HepG2 (cell line): ENCODE data around the gene JPT1. TPM values are rescaled to one million over a fixed set of nuclear protein-coding genes. Genes with fewer than 3 reads are reported as not detected.

Experiments used
- ATAC-seq: fragments of 200-7000 bp; cut with Tn5 transposase; 3 replicates; pipeline ENCODE4 v1.9.1; 2020; ENCODE audit warnings: mild to moderate bottlenecking, moderate library complexity
- BruUV-seq: library from RNA; stranded (reverse); fragments of 400-500 nt; replicated peaks from 2 replicates; lab custom pipeline; 2021; lab: Mats Ljungman, UMichigan
- CTCF ChIA-PET: fragments of 300-600 bp; formaldehyde crosslinking; extraction: SDS; loops from one replicate; lab custom pipeline; 2021; ENCODE audit warnings: low total read pairs, inconsistent platforms, low intra/inter-chr PET ratio; lab: Yijun Ruan, JAX
- POLR2A ChIA-PET: fragments of 350-600 bp; sonication (Branson Sonifier 250); formaldehyde crosslinking; loops from one replicate; lab custom pipeline; 2020; ENCODE audit warnings: antibody characterized with exemption, inconsistent platforms; lab: Yijun Ruan, JAX
- DNase-seq: peaks from one replicate; pipeline ENCODE4 v3.0.0-alpha.2; 2015; ENCODE audit warnings: low spot score
- FAIRE-seq: peaks from 3 replicates; lab custom pipeline; 2011; peaks lifted over from hg19 to GRCh38; lab: Jason Lieb, UNC
- H2AFZ ChIP-seq: one replicate; pipeline ENCODE4 v1.6.1; 2011; ENCODE audit warnings: low read length, inconsistent platforms
- H3K27ac ChIP-seq: fragments of 300-600 bp; 3 replicates; pipeline ENCODE4 v1.8.0; 2011; ENCODE audit warnings: mixed run types, mild to moderate bottlenecking, mixed read lengths, low read length, inconsistent platforms; ENCODE audit not compliant: insufficient read depth; ENCODE audit errors: extremely low read length
- H3K27me3 ChIP-seq, 2 experiments: fragments of 200-600 bp in 1 of 2; 2 replicates in 1 of 2; 3 replicates in 1 of 2; pipeline versions ENCODE4 v1.6.0 to v1.8.0; 2011; ENCODE audit warnings: low read length in 2 of 2, mild to moderate bottlenecking in 2 of 2, moderate library complexity in 2 of 2, inconsistent platforms in 1 of 2; ENCODE audit not compliant: insufficient read depth in 2 of 2, control insufficient read depth in 1 of 2
- H3K36me3 ChIP-seq, 2 experiments: fragments of 200-600 bp in 1 of 2; replicated peaks in 1 of 2; 2 replicates in 1 of 2; 3 replicates in 1 of 2; pipeline versions ENCODE4 v1.5.1 to v1.8.0; 2011; ENCODE audit warnings: low read length in 2 of 2, inconsistent platforms in 1 of 2; ENCODE audit not compliant: insufficient read depth in 2 of 2, control insufficient read depth in 1 of 2
- H3K4me1 ChIP-seq: 2 replicates; pipeline ENCODE4 v1.5.1; 2012; ENCODE audit warnings: low read length, inconsistent platforms; ENCODE audit not compliant: insufficient read depth
- H3K4me2 ChIP-seq: 2 replicates; pipeline ENCODE4 v1.6.0; 2011; ENCODE audit warnings: low read depth, low read length, inconsistent platforms
- H3K4me3 ChIP-seq, 3 experiments: fragments of 200-600 bp in 1 of 3; sonication (generic), shearing (Covaris generic) in 1 of 3; replicated peaks in 1 of 3; 2 replicates each; pipeline ENCODE4 v1.5.1; 2011 to 2016; ENCODE audit warnings: low read length in 3 of 3, inconsistent platforms in 2 of 3, low read depth in 2 of 3, mild to moderate bottlenecking in 2 of 3, control low read depth in 1 of 3, mixed read lengths in 1 of 3; ENCODE audit not compliant: insufficient read depth in 1 of 3
- H3K79me2 ChIP-seq: one replicate; pipeline ENCODE4 v1.6.1; 2011; ENCODE audit warnings: low read length, inconsistent platforms; ENCODE audit not compliant: insufficient read depth
- H3K9ac ChIP-seq: 2 replicates; pipeline ENCODE4 v1.6.0; 2011; ENCODE audit warnings: mild to moderate bottlenecking, low read depth, low read length, inconsistent platforms; ENCODE audit not compliant: insufficient read depth
- H3K9me3 ChIP-seq: 2 replicates; pipeline ENCODE4 v1.5.1; 2012; ENCODE audit warnings: mild to moderate bottlenecking, low read length
- H4K20me1 ChIP-seq: 2 replicates; pipeline ENCODE4 v1.6.0; 2011; ENCODE audit warnings: inconsistent platforms, mild to moderate bottlenecking, low read length, moderate library complexity; ENCODE audit not compliant: insufficient read depth
- ATF7 ChIP-seq, 2 experiments: fragments of 450-650 bp in 1 of 2; sonication (generic) in 1 of 2; formaldehyde crosslinking in 1 of 2; IDR thresholded peaks; 2 replicates each; pipeline versions ENCODE4 v1.4.0 to v1.6.1; 2016 to 2020; ENCODE audit warnings: antibody characterized with exemption in 1 of 2, mild to moderate bottlenecking in 1 of 2, missing genetic modification reagents in 1 of 2
- CEBPB ChIP-seq: IDR thresholded peaks from 2 replicates; pipeline ENCODE4 v1.6.1; 2011; ENCODE audit warnings: low read depth, low read length, improper control_type of control experiment, borderline replicate concordance
- CREB1 ChIP-seq, 2 experiments: fragments of 450-650 bp in 1 of 2; IDR thresholded peaks; 2 replicates each; pipeline ENCODE4 v1.6.1; 2016 to 2017; ENCODE audit warnings: control low read depth in 1 of 2, mild to moderate bottlenecking in 1 of 2, missing compliant biosample characterization in 1 of 2, missing genetic modification characterization in 1 of 2
- ELK4 ChIP-seq: sonication (generic); formaldehyde crosslinking; IDR thresholded peaks from 2 replicates; pipeline ENCODE4 v1.9.0; 2021; ENCODE audit warnings: missing genetic modification reagents, borderline replicate concordance
- TCF12 ChIP-seq, 2 experiments: fragments of 450-650 bp in 1 of 2; sonication (generic) in 1 of 2; formaldehyde crosslinking in 1 of 2; IDR thresholded peaks; 2 replicates each; pipeline versions ENCODE4 v1.6.1 to v1.8.0; 2017 to 2022; ENCODE audit warnings: antibody characterized with exemption in 1 of 2, mild to moderate bottlenecking in 1 of 2, missing genetic modification reagents in 1 of 2, moderate library complexity in 1 of 2
- ZNF362 ChIP-seq: sonication (generic); formaldehyde crosslinking; IDR thresholded peaks from 2 replicates; pipeline ENCODE4 v1.4.0; 2020; ENCODE audit warnings: missing genetic modification reagents, mild to moderate bottlenecking, borderline replicate concordance
- WGBS: methylation state at CpG from one replicate; pipeline ENCODE4 v1.1.6; 2017; ENCODE audit warnings: low lambda C conversion rate; 5-methylcytosine and 5-hydroxymethylcytosine counted together
- in situ Hi-C: cut with HindIII; loops from 2 replicates; pipeline ENCODE4 v1.10.0; 2017; ENCODE audit warnings: low pct_unique_long_range_greater_than_20kb; ENCODE audit not compliant: extremely low pct_ligation_motif_present
- intact Hi-C: fragments of 100-400 bp; cut with micrococcal nuclease; formaldehyde crosslinking; loops from one replicate; pipeline ENCODE4 v1.10.0; 2022; ENCODE audit not compliant: unreplicated experiment
- polyA plus RNA-seq, 8 experiments: library from polyadenylated mRNA; depleted of rRNA in 3 of 8; stranded (reverse) in 7 of 8; unstranded in 1 of 8; fragments of >200 nt; fragmentation: Illumina TruSeq in 4 of 8; extraction: Trizol in 4 of 8; gene quantifications; 2 replicates each; pipeline versions ENCODE4 v1.2.1 to v1.2.3, GENCODE V29; 2011 to 2016; ENCODE audit warnings: low read depth in 4 of 8, missing spikeins in 1 of 8, mixed read lengths in 1 of 8; ENCODE audit not compliant: insufficient read depth in 1 of 8
- total RNA-seq, 5 experiments: library from RNA; depleted of rRNA; stranded (reverse); fragments of >200 nt; fragmentation: Illumina TruSeq; extraction: Trizol; gene quantifications; 2 replicates each; pipeline ENCODE4 v1.2.3, GENCODE V29; 2016; ENCODE audit warnings: low read depth in 1 of 5

JPT1 gene
- total and polyA plus RNA-seq, 2 of the 13 experiments (the other 11 are each of a cell fraction or from before 2014, with no cell fraction given) = 43.3 to 256 TPM

GRCh38 chr17:75191584-75191983 lies 37.3 kb upstream of the JPT1 start:
- no TSS peak for BruUV-seq
- H3K9me3 ChIP-seq = no peaks in the 10 kb centered on the region
- H3K36me3 ChIP-seq = no peaks in the 10 kb centered on the region
- no peak overlapping the region; the same call in 1 of the 2 replicates for H3K4me2 ChIP-seq
- no peak overlapping the region for H3K27ac ChIP-seq
- peak; percentile 35; the same call in 1 of the 2 replicates for TF ChIP-seq ZNF362 (CRISPR knock-in tag)
- TF ChIP-seq ELK4 (CRISPR knock-in tag) = no peak
- peak; percentile 98 for TF ChIP-seq ATF7 (IDR thresholded peaks at IDR 0.05)
- no peak for TF ChIP-seq ATF7 (CRISPR knock-in tag; IDR thresholded peaks at IDR 0.05)
- TF ChIP-seq TCF12 (IDR thresholded peaks at IDR 0.05) = no peak
- TF ChIP-seq TCF12 (CRISPR knock-in tag; IDR thresholded peaks at IDR 0.05) = no peak
- TF ChIP-seq CREB1 (IDR thresholded peaks at IDR 0.05) = peak; percentile 83
- no peak for TF ChIP-seq CREB1 (CRISPR knock-in tag; IDR thresholded peaks at IDR 0.05)
- 0 out of 2 replicates have a peak, but pooled peaks have one; percentile 23 for TF ChIP-seq CEBPB
- CTCF ChIA-PET = no interaction called here
- no peak for ATAC-seq
- no peak overlapping the region for H2AFZ ChIP-seq
- FAIRE-seq = no peak
- in situ Hi-C loops = no loop called here
- peaks cover 33% of the 10 kb centered on the region for H3K4me1 ChIP-seq
- intact Hi-C loops = no loop called here
- no peak for DNase-seq
- H3K4me3 ChIP-seq = no peak overlapping the region
- H4K20me1 ChIP-seq = no peaks in the 10 kb centered on the region
- H3K9ac ChIP-seq = no peak overlapping the region
- POLR2A ChIA-PET = interaction anchor here (1.5 kb wide), 1 partner anchor 9 kb away, joined by 7 read pairs; the partner anchor contains the start of gene SUMO2
- H3K27me3 ChIP-seq = no peaks in the 10 kb centered on the region
- H3K79me2 ChIP-seq = no peaks in the 10 kb centered on the region
- WGBS = 34% methylated on average over 4 of the region's 4 CpGs
